GM19452 (cell line): ENCODE results near the gene UBAP2L.
"Not testable (repeated sequence)": the region's sequence is repeated elsewhere in the genome, so short reads cannot be mapped to it uniquely, and the experiment has no call there.

ENCODE experiments used
- ATAC-seq: cut with Tn5 transposase; IDR thresholded peaks from one replicate; pipeline ENCODE4 v1.9.1; 2021; ENCODE audit not compliant: unreplicated experiment

Gene UBAP2L

DNA sequence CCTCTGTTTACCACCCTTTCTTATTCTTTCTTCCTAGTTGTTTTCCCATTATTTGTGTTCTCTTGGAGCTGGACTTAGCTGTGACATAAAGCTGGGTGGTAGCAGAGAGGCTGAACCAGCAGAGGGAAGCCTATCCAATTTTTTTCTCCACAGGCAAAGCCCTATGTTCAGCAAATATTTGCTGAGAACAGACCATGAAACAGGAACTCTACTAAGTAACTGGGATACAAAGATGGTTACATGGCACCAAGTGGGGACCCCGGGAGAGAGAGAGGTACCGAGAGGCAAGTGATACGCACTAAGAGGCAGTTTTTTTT is 21.2 kb upstream of the UBAP2L start:
- no peak for ATAC-seq

DNA sequence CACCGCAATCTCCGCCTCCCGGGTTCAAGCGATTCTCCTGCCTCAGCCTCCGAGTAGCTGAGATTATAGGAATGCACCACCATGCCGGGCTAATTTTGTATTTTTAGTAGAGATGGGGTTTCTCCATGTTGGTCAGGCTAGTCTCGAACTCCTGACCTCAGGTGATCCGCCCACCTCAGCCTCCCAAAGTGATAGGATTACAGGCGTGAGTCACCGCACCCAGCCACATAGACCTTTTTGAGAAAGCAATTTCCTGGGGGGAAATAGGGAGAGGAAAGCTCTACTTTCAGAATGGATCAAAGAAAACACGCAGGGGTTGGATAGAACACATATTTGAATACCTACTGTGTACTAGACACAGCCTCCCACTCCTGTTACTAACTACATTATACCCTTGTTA is 15.0 kb upstream of the UBAP2L start:
- not testable (repeated sequence) for ATAC-seq

DNA sequence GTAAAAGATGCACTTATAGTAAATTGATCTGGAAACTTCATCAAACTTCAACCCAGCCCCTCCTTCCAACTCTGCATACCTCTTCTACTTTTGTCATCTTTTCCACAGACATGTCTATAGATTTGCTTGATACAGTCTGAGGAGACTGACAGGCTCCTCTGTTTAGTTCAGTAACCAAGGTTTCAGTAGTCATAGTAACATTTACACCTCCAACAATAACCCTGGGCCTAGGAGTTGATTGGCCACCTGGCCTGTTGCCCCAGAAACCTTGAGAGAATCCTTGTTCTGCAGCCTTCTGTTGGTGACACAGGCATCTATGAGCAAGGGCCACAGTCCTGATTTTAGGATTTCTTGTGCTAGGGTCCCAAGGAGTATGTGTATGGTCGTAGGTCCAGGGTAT is 14.6 kb upstream of the UBAP2L start, which contains the start of gene CFAP141:
CFAP141 (minus strand) TSS at position 138 of the 400 bp plus-strand sequence; CDS start at position 112, 26 bp downstream.
- ATAC-seq: no peak

DNA sequence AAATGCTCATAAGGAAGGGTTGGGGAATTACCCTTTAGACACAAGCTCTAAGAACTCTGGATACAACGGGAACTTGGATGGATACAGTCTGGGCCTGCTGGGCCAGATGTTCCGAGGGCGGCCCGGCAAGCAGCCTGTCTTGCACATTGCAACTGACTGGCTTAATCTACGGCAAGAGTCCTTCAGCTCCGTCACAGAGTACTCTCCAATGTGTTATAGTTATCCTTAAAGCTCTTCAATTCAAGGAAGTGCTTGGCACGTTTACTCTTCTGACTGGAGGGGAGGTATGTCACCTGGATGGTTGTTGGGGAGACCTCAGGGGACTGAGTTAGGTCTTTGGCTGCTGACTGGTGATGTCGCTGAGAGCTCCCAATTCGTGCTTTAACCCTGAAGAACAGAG is 13.5 kb upstream of the UBAP2L start:
- no peak for ATAC-seq

DNA sequence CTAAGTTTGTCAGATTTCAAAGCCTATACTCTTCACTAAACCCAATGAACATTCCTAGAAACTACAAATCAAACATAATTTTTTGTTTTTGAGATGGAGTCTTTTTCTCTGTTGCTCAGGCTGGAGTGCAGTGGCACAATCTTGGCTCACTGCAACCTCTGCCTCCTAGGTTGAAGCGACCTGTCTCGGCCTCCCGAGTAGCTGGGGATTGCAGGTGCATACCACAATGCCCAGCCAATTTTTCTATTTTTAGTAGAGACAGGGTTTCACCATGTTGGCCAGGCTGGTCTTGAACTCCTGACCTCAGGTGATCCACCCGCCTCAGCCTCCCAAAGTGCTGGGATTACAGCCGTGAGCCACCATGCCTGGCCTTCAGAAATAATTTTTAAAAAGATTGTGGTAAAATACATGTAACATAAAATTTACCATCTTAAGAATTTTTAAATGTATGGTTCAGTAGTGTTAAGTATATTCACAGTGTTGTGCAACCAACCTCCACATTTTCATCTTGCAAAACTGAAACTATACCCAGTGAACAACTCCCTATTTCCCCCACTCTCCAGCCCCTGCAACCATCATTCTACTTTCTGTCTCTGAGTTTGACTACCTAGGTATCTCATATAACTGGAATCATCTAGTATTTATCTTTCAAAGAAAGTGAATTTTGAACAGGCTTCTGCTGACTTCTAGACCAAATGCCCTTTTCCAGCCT is 11.9 kb upstream of the UBAP2L start:
- no peak for ATAC-seq

DNA sequence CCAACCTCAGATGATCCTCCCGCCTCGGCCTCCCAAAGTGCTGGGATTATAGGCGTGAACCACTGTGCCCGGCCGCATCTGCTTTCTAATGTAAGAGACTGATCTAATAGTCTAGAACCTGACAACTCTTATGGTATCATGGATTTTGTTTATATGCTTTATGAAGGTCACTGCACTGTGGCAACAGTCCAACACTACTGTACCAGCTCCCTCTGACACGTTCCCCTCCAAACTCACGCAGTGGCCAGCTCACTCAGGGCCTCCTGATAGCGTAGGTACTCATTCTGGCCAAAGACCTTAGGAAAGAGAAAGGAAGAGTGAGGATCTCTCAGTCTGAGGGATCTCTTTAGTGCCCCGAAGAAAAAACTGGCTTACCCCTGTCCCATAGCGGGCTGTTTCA is 8.7 kb upstream of the UBAP2L start:
- ATAC-seq: no peak

DNA sequence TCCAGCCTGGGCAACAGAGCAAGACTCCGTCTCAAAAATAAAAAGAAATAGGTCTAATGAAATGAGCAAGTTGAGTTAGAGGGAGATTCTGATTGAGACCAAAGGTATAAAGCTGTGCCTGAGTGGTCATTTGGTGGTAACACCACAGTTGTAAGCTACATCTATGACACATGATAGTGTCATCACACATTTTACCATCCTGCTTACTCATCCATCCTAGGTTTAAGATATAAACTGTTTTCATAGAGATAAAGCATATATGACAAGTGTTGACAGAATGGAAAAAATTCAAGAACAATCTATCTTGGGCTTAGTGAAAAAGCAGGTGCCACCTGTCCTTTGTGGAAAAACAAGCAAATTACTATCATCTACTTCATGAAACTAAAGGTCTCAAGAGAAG is 7.5 kb upstream of the UBAP2L start:
- no peak for ATAC-seq

DNA sequence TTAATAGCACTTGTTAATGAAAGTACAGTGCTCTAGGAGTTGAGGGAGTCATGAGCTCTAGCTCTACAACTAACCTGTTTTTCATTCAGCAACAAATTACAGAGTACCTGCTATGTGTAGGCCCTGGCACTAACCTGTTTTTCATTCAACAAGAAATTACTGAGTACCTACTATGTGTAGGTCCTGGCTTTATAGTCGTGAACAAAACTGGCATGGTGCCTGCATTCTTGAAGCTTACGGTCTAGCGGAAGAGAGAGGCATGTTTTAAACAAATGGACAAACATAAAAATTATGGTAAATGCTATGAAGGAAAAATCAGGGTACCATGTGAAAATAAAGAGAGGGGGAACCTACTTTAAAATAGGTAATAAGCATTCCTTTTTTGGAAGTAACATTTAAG is 2.2 kb upstream of the UBAP2L start:
- no peak for ATAC-seq

DNA sequence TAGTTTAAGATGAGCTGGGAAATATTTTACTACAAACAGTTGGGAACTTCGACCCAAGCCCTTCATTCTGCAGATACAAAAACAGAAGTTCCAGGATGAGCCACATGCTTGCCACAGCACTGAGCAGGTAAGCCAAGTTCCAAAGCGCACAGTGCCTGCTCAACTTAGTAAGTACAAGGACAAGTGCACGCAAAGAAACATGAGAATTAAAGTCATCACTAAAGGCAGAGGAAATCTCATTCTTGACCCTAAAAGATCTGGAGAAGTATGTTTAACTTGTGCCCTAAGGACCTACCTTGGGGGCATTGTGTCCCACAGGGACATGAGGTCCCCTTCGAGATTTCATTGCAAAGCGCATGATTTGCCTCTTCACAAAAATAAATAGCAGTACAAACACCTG is 1.2 kb upstream of the UBAP2L start:
- ATAC-seq: no peak

DNA sequence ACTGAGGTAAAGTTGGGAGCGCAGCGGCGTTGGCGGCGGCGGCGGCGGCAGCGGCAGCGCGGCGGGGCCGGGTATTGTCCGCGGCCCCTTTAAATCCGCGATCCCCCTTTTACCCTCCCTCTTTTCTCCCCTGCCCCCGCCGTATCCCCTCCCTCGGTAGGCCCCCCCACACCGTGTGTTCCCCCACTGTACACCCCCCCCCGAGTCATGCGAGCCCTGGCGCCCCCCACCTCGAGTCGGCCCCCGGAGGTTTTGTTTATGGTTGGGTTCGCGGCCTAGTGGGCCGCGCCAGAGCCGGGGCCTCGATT is 169 bp downstream of the UBAP2L start:
- ATAC-seq: no peak

DNA sequence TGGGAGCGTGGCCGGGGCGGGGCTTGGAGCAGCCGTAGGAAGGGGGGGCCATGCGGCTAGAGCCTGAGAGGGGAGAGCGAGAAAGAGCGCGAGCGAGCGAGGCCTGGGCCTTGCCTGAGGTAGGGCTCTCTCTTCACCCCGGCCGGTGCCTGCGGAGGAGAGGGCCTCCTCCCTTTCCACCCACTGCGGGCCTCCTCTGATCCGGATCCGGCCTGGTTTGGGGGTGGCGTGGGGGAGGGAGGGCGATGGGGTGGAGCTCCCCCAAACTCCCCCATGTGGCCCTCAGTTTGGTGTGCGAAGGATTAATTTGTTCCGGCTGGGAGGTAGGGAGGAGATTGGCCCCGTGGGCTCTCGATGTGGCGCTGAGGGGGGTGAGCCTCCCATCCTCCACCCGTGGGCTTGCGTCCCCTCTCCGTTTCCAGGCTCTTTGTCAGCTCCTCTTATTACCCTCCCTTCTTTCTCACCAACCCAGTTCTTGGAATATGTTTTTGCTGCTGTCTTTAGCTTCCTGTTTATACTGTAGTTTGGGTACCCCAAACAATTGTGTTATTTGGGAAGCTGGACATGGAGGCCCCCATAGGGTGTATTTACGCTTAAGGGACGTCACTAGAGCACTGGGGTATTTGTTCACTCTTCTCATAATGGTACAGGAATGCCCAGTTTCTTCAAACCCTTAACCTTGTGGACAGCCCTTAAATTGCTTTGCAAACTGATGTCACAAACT is 685 bp downstream of the UBAP2L start:
- ATAC-seq: peak; percentile 11

DNA sequence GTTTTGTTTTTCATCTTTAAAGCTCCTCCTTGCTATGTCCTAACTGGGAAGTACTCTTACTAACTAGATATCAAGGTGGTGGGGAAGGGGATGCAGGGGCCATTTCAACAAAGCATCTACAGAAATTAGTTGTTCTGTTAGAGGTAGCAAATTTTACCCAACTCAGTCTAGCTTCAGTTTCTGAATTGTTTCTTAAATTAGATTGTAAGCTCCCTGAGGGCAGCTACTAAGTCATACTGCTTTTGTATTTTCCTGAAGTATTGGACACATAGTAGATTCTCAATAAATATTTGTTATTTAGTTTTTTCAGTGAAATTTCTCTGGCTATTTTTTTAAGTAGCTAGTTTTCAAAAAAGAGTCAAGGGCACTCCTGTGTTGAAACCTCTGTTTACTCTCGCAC is 1.8 kb downstream of the UBAP2L start:
- ATAC-seq: no peak

DNA sequence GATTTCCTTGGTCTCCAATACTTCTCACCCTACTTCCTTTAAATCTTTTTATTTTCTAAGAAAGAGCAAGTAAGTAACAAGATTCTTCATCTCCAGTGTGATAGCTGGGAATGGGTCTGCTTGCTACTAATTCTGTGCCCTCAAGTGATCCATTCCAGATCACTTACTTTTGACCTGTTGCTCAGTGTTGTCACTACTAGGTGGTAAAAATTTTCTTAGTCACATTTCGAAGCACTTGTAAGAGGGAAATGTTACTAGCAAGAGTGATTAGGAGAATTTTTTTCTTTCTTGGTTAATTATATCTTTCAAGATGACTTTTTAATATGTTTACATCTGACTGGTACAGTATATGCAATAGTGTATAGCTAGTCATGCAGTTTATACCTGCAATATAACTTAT is 2.2 kb downstream of the UBAP2L start:
- ATAC-seq: no peak

DNA sequence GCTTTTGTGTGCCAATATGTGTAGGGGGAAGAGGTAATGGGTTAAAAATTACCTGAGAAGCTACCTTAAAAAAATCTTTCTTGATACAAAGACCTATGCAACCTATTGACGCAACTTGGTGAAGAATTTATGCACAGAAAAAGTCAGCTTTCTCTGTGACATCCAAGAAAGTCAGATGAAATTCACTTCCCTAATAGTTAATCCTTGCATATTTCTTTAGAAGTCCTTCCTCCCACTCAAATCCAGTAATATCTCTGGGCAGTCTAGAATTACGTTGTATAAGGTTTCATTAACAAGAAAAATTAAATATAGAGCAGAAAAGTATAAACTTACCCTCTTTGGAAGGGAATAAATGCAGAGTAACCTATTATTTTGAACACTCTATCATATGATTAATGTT is 2.9 kb downstream of the UBAP2L start:
- no peak for ATAC-seq

DNA sequence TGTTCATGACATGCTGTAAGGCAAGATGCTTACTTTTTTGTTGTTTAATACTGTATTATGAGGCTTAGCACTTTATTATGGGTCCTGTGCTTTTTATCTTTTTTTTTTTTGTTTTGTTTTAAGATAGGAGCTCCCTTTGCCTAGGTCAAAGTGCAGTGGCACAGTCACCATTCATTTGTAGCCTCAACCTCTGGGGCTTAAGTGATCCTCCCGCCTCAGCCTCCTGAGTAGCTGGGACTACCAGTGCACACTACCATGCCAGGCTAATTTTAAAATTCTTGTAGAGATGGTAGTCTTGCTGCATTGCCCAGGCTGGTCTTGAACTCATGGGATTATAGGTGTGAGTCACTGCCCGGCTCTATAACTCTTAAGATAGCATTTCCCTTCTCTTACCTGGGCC is 4.6 kb downstream of the UBAP2L start:
- no peak for ATAC-seq

DNA sequence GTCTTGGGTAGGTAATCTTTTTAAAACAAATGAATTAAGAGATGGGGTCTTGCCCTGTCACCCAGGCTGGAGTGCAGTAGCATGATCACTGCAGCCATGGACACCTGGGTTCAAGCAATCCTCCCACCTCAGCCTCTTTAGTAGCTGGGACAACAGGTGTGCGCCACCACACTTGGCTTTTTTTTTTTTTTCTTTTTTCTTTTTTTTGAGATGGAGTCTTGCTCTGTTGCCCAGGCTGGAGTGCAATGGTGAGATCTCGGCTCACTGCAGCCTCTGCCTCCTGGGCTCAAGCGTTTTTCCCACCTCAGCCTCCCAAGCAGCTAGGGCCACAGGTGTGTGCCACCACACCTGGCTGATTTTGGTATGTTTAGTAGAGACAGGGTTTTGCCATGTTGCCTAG is 10.4 kb downstream of the UBAP2L start:
- not testable (repeated sequence) for ATAC-seq

DNA sequence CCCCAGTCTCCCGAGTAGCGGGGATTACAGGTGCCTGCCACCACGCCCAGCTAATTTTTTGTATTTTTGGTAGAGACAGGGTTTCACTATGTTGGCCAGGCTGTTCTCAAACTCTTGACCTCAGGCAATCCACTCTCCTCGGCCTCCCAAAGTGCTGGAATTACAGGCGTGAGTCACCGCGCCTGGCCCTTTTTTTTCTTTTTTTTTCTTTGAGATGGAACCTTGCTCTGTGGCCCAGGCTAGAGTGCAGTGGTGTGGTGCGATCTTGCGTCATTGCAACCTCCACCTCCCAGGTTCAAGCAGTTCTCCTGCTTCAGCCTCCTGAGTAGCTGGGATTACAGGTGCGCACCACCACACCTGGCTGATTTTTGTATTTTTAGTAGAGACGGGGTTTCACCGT is 12.4 kb downstream of the UBAP2L start:
- ATAC-seq: not testable (repeated sequence)

DNA sequence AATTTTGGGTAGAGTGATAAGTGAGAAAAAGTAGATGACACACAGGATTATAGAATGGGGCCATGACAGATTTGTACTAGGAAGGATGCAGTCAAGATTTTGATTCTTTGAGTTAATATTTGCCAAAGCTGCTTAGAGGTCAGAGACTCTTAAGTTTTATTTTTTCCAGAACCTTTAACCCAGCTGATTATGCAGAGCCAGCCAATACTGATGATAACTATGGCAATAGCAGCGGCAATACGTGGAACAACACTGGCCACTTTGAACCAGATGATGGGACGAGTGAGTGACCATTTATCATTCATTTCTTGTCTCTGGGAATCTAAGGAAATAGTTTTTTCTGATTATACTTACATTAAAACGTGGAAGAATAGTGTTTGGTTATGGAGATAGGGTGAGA is 16.1 kb downstream of the UBAP2L start:
- ATAC-seq: no peak

DNA sequence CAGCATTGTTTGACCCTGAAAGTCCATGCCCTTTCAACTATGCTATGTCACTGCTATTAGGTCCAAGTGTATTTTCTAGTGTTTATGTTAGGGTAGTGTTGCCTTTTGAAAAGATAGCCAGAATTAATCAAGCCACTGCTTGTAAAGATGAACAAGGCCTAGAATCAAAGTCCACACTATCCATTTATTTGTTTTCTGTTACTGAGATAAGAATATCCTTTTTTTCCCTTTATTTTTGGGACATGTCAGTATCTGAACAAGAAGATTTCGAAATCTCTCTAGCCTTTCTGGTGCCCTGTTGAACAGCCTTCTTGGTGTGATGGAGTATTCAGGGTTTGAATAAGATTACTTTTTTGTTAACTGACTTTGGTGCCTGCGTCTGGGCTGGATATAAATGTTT is 16.7 kb downstream of the UBAP2L start:
- ATAC-seq: no peak

DNA sequence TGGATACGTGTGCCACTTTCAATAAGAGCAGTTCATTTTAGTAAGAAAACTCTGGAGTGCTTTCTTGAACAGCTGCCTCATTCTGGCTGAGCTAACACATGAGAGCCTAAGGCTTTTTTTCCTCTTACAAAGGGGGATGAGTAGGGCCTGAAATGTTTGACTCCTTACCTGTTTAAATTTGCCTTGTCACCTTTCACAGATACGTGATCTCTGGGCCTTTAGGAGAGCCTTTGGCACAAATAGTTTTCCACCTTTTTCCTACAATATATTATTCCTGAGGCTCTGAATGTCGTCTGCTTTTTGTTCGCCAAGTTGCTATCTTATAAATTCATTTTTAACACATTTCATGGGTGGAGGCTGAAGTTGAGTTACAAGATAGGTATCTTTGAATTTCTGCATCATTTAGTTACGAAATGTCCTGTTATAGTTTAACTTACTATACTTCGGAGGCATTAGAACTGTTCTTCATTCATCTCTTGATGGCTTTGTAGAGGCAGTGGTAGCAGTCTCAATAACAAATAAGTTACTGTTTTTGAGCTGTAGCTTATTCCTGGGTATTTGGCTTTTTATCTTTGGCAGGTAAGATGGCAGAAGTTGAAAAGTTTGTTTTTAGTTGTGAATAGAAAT is 17.2 kb downstream of the UBAP2L start:
- no peak for ATAC-seq

DNA sequence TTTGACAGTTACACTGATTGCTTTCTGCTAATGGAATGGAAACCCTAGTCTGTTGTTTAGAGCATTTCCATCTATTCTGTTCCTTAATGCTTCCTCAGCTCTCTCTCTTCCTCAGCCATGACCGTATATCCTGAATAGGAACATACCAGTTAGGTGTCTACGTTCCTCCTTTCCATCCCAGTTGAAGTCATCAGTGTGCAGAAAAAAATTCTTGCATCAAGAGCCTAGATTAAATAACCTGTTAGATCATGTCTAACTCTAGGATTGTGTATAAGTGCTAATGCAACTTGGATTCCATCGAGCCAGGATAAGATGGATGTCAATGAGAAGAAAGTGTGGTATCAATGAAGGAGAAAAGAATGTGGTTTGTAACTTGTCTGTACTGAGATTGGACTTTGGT is 18.7 kb downstream of the UBAP2L start:
- no peak for ATAC-seq

DNA sequence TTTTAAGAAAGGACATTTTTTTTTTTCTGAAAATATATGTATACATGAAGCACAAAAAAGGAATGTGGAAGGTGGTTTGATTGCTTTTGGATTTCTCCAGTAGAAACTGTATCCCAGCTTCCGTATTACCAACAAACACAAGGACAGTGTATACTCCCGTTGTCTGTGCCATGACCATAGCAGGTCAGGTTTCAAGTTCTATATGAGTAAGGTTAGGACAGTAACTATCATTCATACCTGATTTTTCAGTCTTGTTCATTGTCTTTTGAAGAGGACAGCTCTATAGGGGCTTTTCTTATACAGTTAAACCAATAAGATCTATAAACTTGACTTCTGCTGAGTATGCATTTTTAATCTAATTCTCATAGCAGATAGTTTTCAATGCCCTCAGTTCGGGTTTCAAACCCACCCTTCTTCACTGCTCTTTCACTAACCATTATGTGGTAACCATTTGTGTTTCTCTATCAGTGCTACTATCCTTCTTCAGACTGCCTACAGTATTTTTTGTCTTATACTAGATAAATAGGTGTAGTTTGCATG is 19.6 kb downstream of the UBAP2L start:
- no peak for ATAC-seq
